GM12872 (cell line): Measurements from ENCODE around the gene TCERG1.

ENCODE experiments used
- CTCF ChIP-seq: IDR thresholded peaks from 3 replicates; pipeline ENCODE4 v1.5.1; 2011; ENCODE audit warnings: low read depth, mild to moderate bottlenecking, low read length, moderate library complexity; ENCODE audit not compliant: insufficient read depth

The TCERG1 gene

GRCh38 chr5:146410272-146410671 is 36.9 kb upstream of the TCERG1 start:
- no peak for TF ChIP-seq CTCF

- no peak for TF ChIP-seq CTCF
These were observed 27.4 kb upstream of the TCERG1 start for GRCh38 chr5:146419696-146420095.

- TF ChIP-seq CTCF: no peak
These were observed 22.1 kb upstream of the TCERG1 start for GRCh38 chr5:146425023-146425422.

- TF ChIP-seq CTCF: no peak
These were observed 20.8 kb upstream of the TCERG1 start for GRCh38 chr5:146426305-146426704.

DNA sequence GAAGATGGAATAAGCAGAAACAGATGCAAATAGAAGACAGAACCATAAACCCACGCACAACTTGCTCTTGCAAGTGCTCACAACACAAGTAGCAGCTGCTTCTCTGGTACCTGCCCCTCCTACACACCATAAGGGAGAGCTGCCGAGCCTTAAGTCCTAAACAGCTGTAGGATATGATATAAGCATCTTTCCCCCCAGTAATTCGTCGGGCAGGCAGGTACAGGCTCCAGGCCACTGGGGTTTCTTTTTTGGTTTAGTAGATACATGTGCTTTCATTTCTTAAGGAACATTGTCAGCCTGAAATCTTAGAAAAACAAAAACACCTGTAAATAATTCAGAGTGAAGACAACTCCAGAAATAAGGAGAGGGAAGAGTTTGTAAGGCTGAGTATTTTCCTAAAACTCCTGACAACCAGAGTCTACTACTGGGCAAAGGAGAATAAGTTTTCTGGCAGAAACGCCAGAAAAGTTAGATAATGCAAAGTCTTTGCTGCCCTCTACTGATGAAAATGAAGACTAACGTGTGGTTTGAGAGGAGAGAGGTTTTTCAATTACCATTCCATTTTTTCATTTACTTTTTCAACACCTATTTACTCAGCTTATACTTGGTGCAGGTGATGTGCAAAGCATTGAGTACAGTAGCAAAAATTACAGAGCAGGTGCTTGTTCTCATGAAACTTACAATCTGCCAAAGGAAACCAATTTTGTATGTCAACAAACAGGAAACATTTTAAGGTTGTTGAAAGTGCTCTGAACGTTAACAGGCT is 20.1 kb upstream of the TCERG1 start:
- TF ChIP-seq CTCF: peak; percentile 59; the same call in 2 of the 3 replicates

- TF ChIP-seq CTCF: no peak
These were observed 19.5 kb upstream of the TCERG1 start for GRCh38 chr5:146427619-146427997.

GRCh38 chr5:146428658-146429057 is 18.5 kb upstream of the TCERG1 start:
- no peak for TF ChIP-seq CTCF
